H7 (cell line): ENCODE data around the gene CCDC141. TPM values are rescaled to one million over a fixed set of nuclear protein-coding genes. Genes with fewer than 3 reads are reported as not detected.

Source experiments
- DNase-seq: peaks from one replicate; pipeline ENCODE4 v3.0.0; 2012
- H3K27me3 ChIP-seq: 2 replicates; pipeline ENCODE4 v1.6.0; 2011; ENCODE audit warnings: mild to moderate bottlenecking, low read length; ENCODE audit not compliant: control insufficient read depth, insufficient read depth
- H3K36me3 ChIP-seq: replicated peaks from 2 replicates; pipeline ENCODE4 v1.5.1; 2011; ENCODE audit warnings: low read length; ENCODE audit not compliant: control insufficient read depth, insufficient read depth
- H3K4me3 ChIP-seq: 2 replicates; pipeline ENCODE4 v1.5.1; 2011; ENCODE audit warnings: low read depth, mild to moderate bottlenecking, control low read depth, low read length, moderate library complexity; ENCODE audit not compliant: insufficient read depth
- total RNA-seq: library from RNA; depleted of rRNA; stranded (reverse); fragments of >200 nt; shearing (Covaris generic); gene quantifications from 2 replicates; pipeline ENCODE4 v1.2.3, GENCODE V29; 2014

Gene CCDC141
- total RNA-seq, 1 experiment from 2014 or later = 1.2 TPM

- Histone ChIP-seq H3K36me3 (no peaks in the 10 kb centered on the region), H3K4me3 (no peak overlapping the region), H3K27me3 (no peaks in the 10 kb centered on the region)
- DNase-seq = no peak
Observed at GRCh38 chr2:178976351-178976750, 73.6 kb downstream of the CCDC141 start.

GRCh38 chr2:178962805-178963433, 87.0 kb downstream of the CCDC141 start:
- Histone ChIP-seq H3K36me3 (no peaks in the 10 kb centered on the region), H3K4me3 (no peak overlapping the region), H3K27me3 (no peaks in the 10 kb centered on the region)
- DNase-seq = no peak

- Histone ChIP-seq H3K36me3 (no peaks in the 10 kb centered on the region), H3K27me3 (no peaks in the 10 kb centered on the region), H3K4me3 (no peak overlapping the region)
- DNase-seq = no peak
Observed at GRCh38 chr2:178962152-178962551, 87.8 kb downstream of the CCDC141 start.

- Histone ChIP-seq H3K4me3 (no peak overlapping the region), H3K27me3 (no peaks in the 10 kb centered on the region), H3K36me3 (no peaks in the 10 kb centered on the region)
- DNase-seq = no peak
Observed at GRCh38 chr2:178954049-178954448, 95.9 kb downstream of the CCDC141 start.

GRCh38 chr2:178951266-178952006, 98.5 kb downstream of the CCDC141 start:
- H3K4me3 ChIP-seq = no peak overlapping the region
- no peaks in the 10 kb centered on the region; the same call in 1 of the 2 replicates for H3K36me3 ChIP-seq
- no peak for DNase-seq
- no peaks in the 10 kb centered on the region for H3K27me3 ChIP-seq

GRCh38 chr2:178949584-178949983, 100.4 kb downstream of the CCDC141 start:
- no peak for DNase-seq
- H3K36me3 ChIP-seq = no peaks in the 10 kb centered on the region; the same call in 1 of the 2 replicates
- no peak overlapping the region for H3K4me3 ChIP-seq
- H3K27me3 ChIP-seq = no peaks in the 10 kb centered on the region

GRCh38 chr2:178949151-178949550, 100.8 kb downstream of the CCDC141 start:
- Histone ChIP-seq H3K4me3 (no peak overlapping the region), H3K36me3 (no peaks in the 10 kb centered on the region; the same call in 1 of the 2 replicates), H3K27me3 (no peaks in the 10 kb centered on the region)
- no peak for DNase-seq

- no peak overlapping the region for H3K4me3 ChIP-seq
- H3K36me3 ChIP-seq = no peaks in the 10 kb centered on the region; the same call in 1 of the 2 replicates
- DNase-seq = no peak
- no peaks in the 10 kb centered on the region for H3K27me3 ChIP-seq
Observed at GRCh38 chr2:178947006-178947405, 102.9 kb downstream of the CCDC141 start.

- Histone ChIP-seq H3K27me3 (no peaks in the 10 kb centered on the region), H3K36me3 (no peaks in the 10 kb centered on the region; the same call in 1 of the 2 replicates)
Observed at GRCh38 chr2:178946494-178946893, 103.4 kb downstream of the CCDC141 start.

GRCh38 chr2:178943745-178944144, 106.2 kb downstream of the CCDC141 start:
- Histone ChIP-seq H3K4me3 (no peak overlapping the region), H3K27me3 (no peaks in the 10 kb centered on the region), H3K36me3 (no peaks in the 10 kb centered on the region; the same call in 1 of the 2 replicates)
- no peak for DNase-seq

More at GRCh38 chr2:178946494-178946893, 103.4 kb downstream of the CCDC141 start:
- H3K4me3 ChIP-seq = no peak overlapping the region
- no peak for DNase-seq

GRCh38 chr2:178934571-178934970, 115.4 kb downstream of the CCDC141 start:
- Histone ChIP-seq H3K27me3 (no peaks in the 10 kb centered on the region), H3K4me3 (no peak overlapping the region), H3K36me3 (no peaks in the 10 kb centered on the region)
- DNase-seq = no peak

GRCh38 chr2:178933493-178933892, 116.4 kb downstream of the CCDC141 start:
- no peak for DNase-seq

GRCh38 chr2:178928077-178928476, 121.9 kb downstream of the CCDC141 start:
- no peak for DNase-seq
- Histone ChIP-seq H3K27me3 (no peaks in the 10 kb centered on the region), H3K4me3 (no peak overlapping the region), H3K36me3 (no peaks in the 10 kb centered on the region)

More at GRCh38 chr2:178933493-178933892, 116.4 kb downstream of the CCDC141 start:
- H3K4me3 ChIP-seq = no peak overlapping the region
- no peaks in the 10 kb centered on the region for H3K27me3 ChIP-seq
- no peaks in the 10 kb centered on the region for H3K36me3 ChIP-seq

GRCh38 chr2:178927173-178927572, 122.8 kb downstream of the CCDC141 start:
- Histone ChIP-seq H3K4me3 (no peak overlapping the region), H3K27me3 (no peaks in the 10 kb centered on the region), H3K36me3 (no peaks in the 10 kb centered on the region)
- no peak for DNase-seq

- DNase-seq = no peak
- H3K27me3 ChIP-seq = no peaks in the 10 kb centered on the region
- H3K36me3 ChIP-seq = no peaks in the 10 kb centered on the region
- H3K4me3 ChIP-seq = no peak overlapping the region
Observed at GRCh38 chr2:178924817-178925216, 125.1 kb downstream of the CCDC141 start.
